Upper lobe of left lung (tissue), 4 donors: ENCODE measurements around the gene KRT1.

ENCODE experiments used
- CTCF ChIP-seq, 6 experiments: fragments of 450-650 bp in 4 of 6; fragments of 200-600 bp in 2 of 6; sonication (generic) in 2 of 6; IDR thresholded peaks; one replicate each; pipeline ENCODE4 v1.5.1; 2016 to 2019; ENCODE audit warnings: antibody characterized with exemption in 6 of 6
- POLR2A ChIP-seq, 4 donors: fragments of 450-650 bp; IDR thresholded peaks; one replicate each; pipeline ENCODE4 v1.5.1; 2016 to 2017; ENCODE audit warnings: antibody characterized with exemption in 4 of 4, mild to moderate bottlenecking in 2 of 4
- POLR2AphosphoS5 ChIP-seq, 2 donors: sonication (generic); formaldehyde crosslinking; IDR thresholded peaks; one replicate each; pipeline ENCODE4 v1.5.1; 2017; ENCODE audit warnings: antibody characterized with exemption in 2 of 2

GRCh38 chr12:52728374-52728773 lies 48.2 kb upstream of the KRT1 start:
- TF ChIP-seq POLR2AphosphoS5 (IDR thresholded peaks at IDR 0.05): no peak
- TF ChIP-seq CTCF (IDR thresholded peaks at IDR 0.05): no peak
- TF ChIP-seq POLR2A (IDR thresholded peaks at IDR 0.05): no peak
